Heart right ventricle (tissue), 16 donors: Measurements from ENCODE around the gene NXPH1. TPM values are rescaled to one million over a fixed set of nuclear protein-coding genes. Genes with fewer than 3 reads are reported as not detected.

Source experiments
- ATAC-seq, 8 donors: fragments of 200-7000 bp; cut with Tn5 transposase; one replicate each; pipeline ENCODE4 v1.9.1; 2020; ENCODE audit warnings: mild to moderate bottlenecking in 8 of 8, moderate library complexity in 8 of 8, moderate number of reproducible peaks in 1 of 8
- DNase-seq, 2 donors: peaks; one replicate each; pipeline ENCODE4 v3.0.0-alpha.2; 2020
- H3K27ac ChIP-seq, 10 donors: fragments of 200-600 bp; sonication (generic) in 2 of 10; one replicate each; pipeline versions ENCODE4 v1.5.0 to v1.8.0; 2020 to 2022; ENCODE audit warnings: mild to moderate bottlenecking in 3 of 10
- H3K27me3 ChIP-seq, 7 donors: fragments of 200-600 bp; one replicate each; pipeline ENCODE4 v1.8.0; 2021 to 2022; ENCODE audit warnings: mild to moderate bottlenecking in 2 of 7
- H3K36me3 ChIP-seq, 9 donors: fragments of 200-600 bp; sonication (generic) in 1 of 9; one replicate each; pipeline versions ENCODE4 v1.5.0 to v1.8.0; 2020 to 2022; ENCODE audit warnings: mild to moderate bottlenecking in 2 of 9
- H3K4me1 ChIP-seq, 9 donors: fragments of 200-600 bp; sonication (generic) in 1 of 9; one replicate each; pipeline versions ENCODE4 v1.5.0 to v1.8.0; 2020 to 2022; ENCODE audit warnings: mild to moderate bottlenecking in 4 of 9
- H3K4me3 ChIP-seq, 10 donors: fragments of 200-600 bp; sonication (generic) in 2 of 10; one replicate each; pipeline versions ENCODE4 v1.5.0 to v1.8.0; 2020 to 2022; ENCODE audit warnings: mild to moderate bottlenecking in 7 of 10, moderate library complexity in 2 of 10
- H3K9me3 ChIP-seq, 11 donors: fragments of 200-600 bp in 10 of 11; sonication (generic) in 2 of 11; one replicate each; pipeline versions ENCODE4 v1.5.0 to v1.8.0; 2013 to 2022; ENCODE audit warnings: mild to moderate bottlenecking in 2 of 11, control low read depth in 1 of 11, moderate library complexity in 1 of 11
- CTCF ChIP-seq, 9 donors: fragments of 200-600 bp; sonication (generic) in 2 of 9; IDR thresholded peaks; one replicate each; pipeline versions ENCODE4 v1.5.0 to v1.8.0; 2021 to 2022; ENCODE audit warnings: antibody characterized with exemption in 9 of 9, mild to moderate bottlenecking in 5 of 9, moderate library complexity in 1 of 9
- WGBS, 2 donors: extraction: QIAGEN DNeasy Blood & Tissue Kit; methylation state at CpG; one replicate each; pipeline ENCODE4 v1.1.7; 2013; ENCODE audit warnings: inconsistent platforms in 1 of 2; 5-methylcytosine and 5-hydroxymethylcytosine counted together
- intact Hi-C, 10 donors: fragments of 100-400 bp; cut with DNase I; formaldehyde crosslinking; loops; one replicate each; pipeline versions ENCODE4 v1.11.1 to v1.14.2; 2022
- polyA plus RNA-seq, 2 donors: library from polyadenylated mRNA; stranded (reverse); fragments of 200-250 nt; gene quantifications; one replicate each; pipeline ENCODE4 v1.2.3, GENCODE V29; 2013
- total RNA-seq, 10 donors: library from RNA; stranded (reverse); fragmentation: NEBNext Ultra II Directional in 3 of 10; extraction: Animal tissue kit (Norgen Biotek cat#: 25700) in 3 of 10; gene quantifications; one replicate each; pipeline versions ENCODE4 v1.2.1 to v1.2.4, GENCODE V29; 2021 to 2023
- donor health status: Arrhythmogenic right ventricular cardiomyopathy.
- donor health status: ischemic (EF 13 %, LVEDD 7.1; RV severe dilation, severe dysfunction).
- donor health status: healthy with polysubstance abuse.
- donor health status: DM: no; HTN: yes; CAD: no.
- donor health status: DM: no; HTN: no; CAD: no.
- donor health status: ischemic (EF 25% LVEDD 6.9; RV normal size, moderate dysfunction).
- donor health status: ischemic (EF 25% LVEDD 5.7; RV mildly dilated, moderate dysfunction).
- donor health status: healthy.
- donor health status: DM: yes; HTN: yes; CAD: no.
- donor health status: Ischemic cardiomyopathy.
- donor health status: ischemic (EF 35%, LVEDD 5.7; RV mildly dilated, moderate dysfunction).
- donor health status: nonischemic (EF 11% LVEDD 7.7; RV severe dilation, severe dysfunction).
- donor health status: DM: yes; HTN: yes; CAD: no.
- donor health status: PGD.
- donor health status: ischemic (EF 29% LVEDD 5.4; RV normal size, mild dysfunction).
- donor health status: nonischemic (EF 23%, LVEDD 6.1; RV moderate dilation, normal function).

The NXPH1 gene
- total and polyA plus RNA-seq, 12 donors: not detected

GRCh38 chr7:8618441-8619070, 185.1 kb downstream of the NXPH1 start:
- Histone ChIP-seq H3K27me3 (no peaks in the 10 kb centered on the region), H3K27ac (no peak overlapping the region), H3K4me3 (no peak overlapping the region), H3K36me3 (no peaks in the 10 kb centered on the region), H3K4me1 (no peaks in the 10 kb centered on the region), H3K9me3 (no peaks in the 10 kb centered on the region)
- intact Hi-C loops: no loop called here
- TF ChIP-seq CTCF (IDR thresholded peaks at IDR 0.05): no peak
- 94 to 95% methylated on average over 1 of the region's 1 CpG for WGBS, 2 donors
- ATAC-seq (no peak), DNase-seq (no peak)

- H3K4me1 ChIP-seq: no peaks in the 10 kb centered on the region
- H3K27me3 ChIP-seq: no peaks in the 10 kb centered on the region
- H3K36me3 ChIP-seq: no peaks in the 10 kb centered on the region
- TF ChIP-seq CTCF (IDR thresholded peaks at IDR 0.05): no peak
- no peak for DNase-seq
- H3K9me3 ChIP-seq: no peaks in the 10 kb centered on the region
- WGBS, 2 donors: 0 to 16% methylated on average over 1 of the region's 1 CpG
- intact Hi-C loops: no loop called here
- ATAC-seq: no peak
- H3K27ac ChIP-seq: no peak overlapping the region
- H3K4me3 ChIP-seq: no peak overlapping the region
These were observed 186.8 kb downstream of the NXPH1 start for GRCh38 chr7:8620169-8620568.

- no peaks in the 10 kb centered on the region for H3K27me3 ChIP-seq
- H3K9me3 ChIP-seq: no peaks in the 10 kb centered on the region
- no peaks in the 10 kb centered on the region for H3K4me1 ChIP-seq
- intact Hi-C loops: no loop called here
- ATAC-seq (no peak), DNase-seq (no peak)
- no peak overlapping the region for H3K27ac ChIP-seq
- H3K4me3 ChIP-seq: no peak overlapping the region
- no peaks in the 10 kb centered on the region for H3K36me3 ChIP-seq
- TF ChIP-seq CTCF (IDR thresholded peaks at IDR 0.05): no peak
These were observed 192.2 kb downstream of the NXPH1 start for GRCh38 chr7:8625612-8626011.

GRCh38 chr7:8627325-8627724, 193.9 kb downstream of the NXPH1 start:
- Histone ChIP-seq H3K4me3 (no peak overlapping the region), H3K4me1 (no peaks in the 10 kb centered on the region), H3K36me3 (no peaks in the 10 kb centered on the region), H3K27me3 (no peaks in the 10 kb centered on the region), H3K9me3 (peaks cover 0 to 1% (median 0%) of the 10 kb centered on the region in 11 donors), H3K27ac (no peak overlapping the region)
- intact Hi-C loops: no loop called here
- TF ChIP-seq CTCF (IDR thresholded peaks at IDR 0.05): no peak
- no peak for ATAC-seq
- 61 to 64% methylated on average over 2 of the region's 2 CpGs for WGBS, 2 donors
- no peak for DNase-seq
